HCT116 (cell line): Measurements from ENCODE around the gene ITIH1. TPM values are rescaled to one million over a fixed set of nuclear protein-coding genes. Genes with fewer than 3 reads are reported as not detected.
"Not testable (repeated sequence)": the region's sequence is repeated elsewhere in the genome, so short reads cannot be mapped to it uniquely, and the experiment has no call there.

Source experiments
- ATAC-seq: fragments of 200-7000 bp; cut with Tn5 transposase; 2 replicates; pipeline ENCODE4 v1.9.1; 2020; ENCODE audit warnings: mild to moderate bottlenecking, moderate library complexity
- BruUV-seq: library from RNA; stranded (reverse); fragments of 400-500 nt; replicated peaks from 2 replicates; lab custom pipeline; 2021; lab: Mats Ljungman, UMichigan
- CTCF ChIA-PET: fragments of 300-600 bp; sonication (Branson Sonifier 250); formaldehyde crosslinking; loops from one replicate; lab custom pipeline; 2021; ENCODE audit warnings: antibody characterized with exemption; lab: Charles Lee
- POLR2A ChIA-PET: fragments of 300-600, 350-600 bp; sonication (Branson Sonifier 250); formaldehyde crosslinking; loops from one replicate; lab custom pipeline; 2021; ENCODE audit warnings: antibody characterized with exemption; lab: Charles Lee
- RAD21 ChIA-PET, 2 experiments: fragments of 300-600 bp; sonication (Branson Sonifier 250); formaldehyde crosslinking; loops; one replicate each; lab custom pipeline; 2023; ENCODE audit warnings: low total read pairs in 2 of 2; ENCODE audit not compliant: uncharacterized antibody in 2 of 2, unreplicated experiment in 2 of 2, low non-redundant PET in 1 of 2; lab: Charles Lee
- DNase-seq: peaks from one replicate; pipeline ENCODE4 v3.0.0-alpha.2; 2010; ENCODE audit warnings: low read depth, low spot score
- H2AFZ ChIP-seq: fragments of 200-600 bp; shearing (Covaris generic), sonication (generic); 2 replicates; pipeline ENCODE4 v1.6.1; 2017; ENCODE audit warnings: low read depth, mixed run types, mixed read lengths, antibody characterized with exemption, low read length; ENCODE audit not compliant: poor library complexity, severe bottlenecking
- H3K27ac ChIP-seq: 2 replicates; pipeline ENCODE4 v1.5.1; 2012; ENCODE audit warnings: low read depth, low read length
- H3K27me3 ChIP-seq: fragments of 200-600 bp; sonication (generic); 2 replicates; pipeline ENCODE4 v1.6.1; 2016; ENCODE audit warnings: mixed run types, low read length, mixed read lengths; ENCODE audit not compliant: insufficient read depth
- H3K36me3 ChIP-seq, 2 experiments: fragments of 200-500 bp in 1 of 2; fragments of 200-600 bp in 1 of 2; sonication (Bioruptor generic) in 1 of 2; sonication (generic) in 1 of 2; 2 replicates each; pipeline versions ENCODE4 v1.5.1 to v1.6.1; 2014 to 2016; ENCODE audit warnings: low read length in 2 of 2, inconsistent platforms in 1 of 2, mixed read lengths in 1 of 2, mixed run types in 1 of 2; ENCODE audit not compliant: insufficient read depth in 2 of 2, control insufficient read depth in 1 of 2
- H3K4me1 ChIP-seq, 2 experiments: fragments of 200-600 bp in 1 of 2; sonication (generic) in 1 of 2; 2 replicates each; pipeline versions ENCODE4 v1.5.1 to v1.6.1; 2012 to 2017; ENCODE audit warnings: low read length in 2 of 2, inconsistent platforms in 1 of 2, mild to moderate bottlenecking in 1 of 2, mixed read lengths in 1 of 2, mixed run types in 1 of 2, moderate library complexity in 1 of 2; ENCODE audit not compliant: insufficient read depth in 2 of 2, control insufficient read depth in 1 of 2
- H3K4me2 ChIP-seq: fragments of 200-600 bp; sonication (generic); 2 replicates; pipeline ENCODE4 v1.6.1; 2017; ENCODE audit warnings: mixed run types, low read length, mixed read lengths
- H3K4me3 ChIP-seq, 2 experiments: fragments of 200-600 bp in 1 of 2; sonication (generic) in 1 of 2; replicated peaks in 1 of 2; 2 replicates each; pipeline ENCODE4 v1.5.1; 2011 to 2016; ENCODE audit warnings: low read length in 2 of 2, control low read depth in 1 of 2, low read depth in 1 of 2, mild to moderate bottlenecking in 1 of 2, mixed read lengths in 1 of 2, mixed run types in 1 of 2
- H3K79me2 ChIP-seq: fragments of 200-600 bp; sonication (generic); 2 replicates; pipeline ENCODE4 v1.6.1; 2017; ENCODE audit warnings: mild to moderate bottlenecking, mixed run types, low read length, moderate library complexity, mixed read lengths; ENCODE audit not compliant: insufficient read depth
- H3K9ac ChIP-seq: fragments of 200-600 bp; sonication (generic); 2 replicates; pipeline ENCODE4 v1.6.1; 2016; ENCODE audit warnings: low read length, mixed read lengths
- H3K9me2 ChIP-seq: fragments of 200-600 bp; sonication (generic), shearing (Covaris generic); 2 replicates; pipeline ENCODE4 v1.6.1; 2017; ENCODE audit warnings: mixed run types, mild to moderate bottlenecking, moderate library complexity; ENCODE audit not compliant: insufficient read depth
- H3K9me3 ChIP-seq, 2 experiments: fragments of 200-500 bp in 1 of 2; fragments of 200-600 bp in 1 of 2; sonication (Bioruptor generic) in 1 of 2; sonication (generic) in 1 of 2; 2 replicates each; pipeline ENCODE4 v1.6.1; 2014 to 2017; ENCODE audit warnings: low read length in 2 of 2, mixed read lengths in 2 of 2, inconsistent platforms in 1 of 2, low read depth in 1 of 2, mild to moderate bottlenecking in 1 of 2, mixed run types in 1 of 2, moderate library complexity in 1 of 2; ENCODE audit not compliant: control insufficient read depth in 1 of 2, insufficient read depth in 1 of 2
- H4K20me1 ChIP-seq: fragments of 200-600 bp; sonication (generic), shearing (Covaris generic); 2 replicates; pipeline ENCODE4 v1.6.1; 2017; ENCODE audit warnings: mixed run types, mild to moderate bottlenecking, moderate library complexity; ENCODE audit not compliant: insufficient read depth
- CBX3 ChIP-seq: IDR thresholded peaks from 2 replicates; pipeline ENCODE4 v1.6.1; 2012; ENCODE audit warnings: low read depth
- EGR1 ChIP-seq: IDR thresholded peaks from 2 replicates; pipeline ENCODE4 v1.6.1; 2012; ENCODE audit warnings: low read depth
- ELF1 ChIP-seq: IDR thresholded peaks from 2 replicates; pipeline ENCODE4 v1.6.1; 2012; ENCODE audit warnings: low read depth, borderline replicate concordance
- EZH2phosphoT487 ChIP-seq: fragments of 200-600 bp; IDR thresholded peaks from 2 replicates; pipeline ENCODE4 v1.6.1; 2018; ENCODE audit warnings: antibody characterized with exemption, borderline replicate concordance
- JUND ChIP-seq: IDR thresholded peaks from 2 replicates; pipeline ENCODE4 v1.6.1; 2012
- TCF7L2 ChIP-seq: IDR thresholded peaks from 2 replicates; pipeline ENCODE4 v1.7.0; 2011; ENCODE audit warnings: borderline replicate concordance, inconsistent platforms; ENCODE audit not compliant: insufficient read depth, insufficient read length; ENCODE audit errors: extremely low read depth
- ZBTB33 ChIP-seq: IDR thresholded peaks from 2 replicates; pipeline ENCODE4 v1.6.1; 2011; ENCODE audit warnings: mild to moderate bottlenecking, low read length, moderate library complexity; ENCODE audit not compliant: insufficient replicate concordance; ENCODE audit errors: extremely low read depth
- ZFX ChIP-seq: fragments of 450-650 bp; IDR thresholded peaks from 2 replicates; pipeline ENCODE4 v1.6.1; 2017
- intact Hi-C: fragments of 100-400 bp; cut with micrococcal nuclease; formaldehyde crosslinking; loops from 2 replicates; pipeline ENCODE4 v1.10.0; 2022
- total RNA-seq: library from RNA; stranded (reverse); gene quantifications from one replicate; pipeline ENCODE4 v1.2.1, GENCODE V29; 2021; ENCODE audit not compliant: unreplicated experiment
- TF ChIP-seq, protein P1 (sequence below): IDR thresholded peaks from 2 replicates; pipeline ENCODE4 v1.6.1; 2012

The ITIH1 gene
- total RNA-seq, 1 experiment from 2014 or later, result 0.37 TPM

DNA sequence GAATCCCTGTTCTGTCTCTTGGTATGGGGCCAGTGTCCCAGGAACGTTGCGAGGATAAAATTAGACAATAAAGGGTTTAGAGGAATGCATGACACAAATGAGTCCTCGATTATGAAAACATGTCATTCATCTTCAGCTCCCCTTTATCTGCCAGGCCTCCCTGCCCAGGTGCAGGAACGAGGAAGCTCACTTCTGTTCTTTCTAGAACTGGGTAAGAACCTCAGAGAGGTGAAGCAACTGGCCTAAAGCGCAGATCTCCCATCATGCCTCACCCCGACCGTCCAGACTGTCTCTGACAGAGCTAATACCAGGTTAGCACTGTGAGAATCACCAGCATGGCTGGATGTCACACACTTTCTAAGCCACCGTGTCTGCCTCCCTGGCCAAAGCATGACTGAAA is 1.5 kb upstream of the ITIH1 start (continued):
- no peak for TF ChIP-seq ZFX
- TF ChIP-seq, protein P1, sequence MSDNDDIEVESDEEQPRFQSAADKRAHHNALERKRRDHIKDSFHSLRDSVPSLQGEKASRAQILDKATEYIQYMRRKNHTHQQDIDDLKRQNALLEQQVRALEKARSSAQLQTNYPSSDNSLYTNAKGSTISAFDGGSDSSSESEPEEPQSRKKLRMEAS, result no peak
- TF ChIP-seq EZH2phosphoT487, result no peak
- TF ChIP-seq CBX3, result no peak

DNA sequence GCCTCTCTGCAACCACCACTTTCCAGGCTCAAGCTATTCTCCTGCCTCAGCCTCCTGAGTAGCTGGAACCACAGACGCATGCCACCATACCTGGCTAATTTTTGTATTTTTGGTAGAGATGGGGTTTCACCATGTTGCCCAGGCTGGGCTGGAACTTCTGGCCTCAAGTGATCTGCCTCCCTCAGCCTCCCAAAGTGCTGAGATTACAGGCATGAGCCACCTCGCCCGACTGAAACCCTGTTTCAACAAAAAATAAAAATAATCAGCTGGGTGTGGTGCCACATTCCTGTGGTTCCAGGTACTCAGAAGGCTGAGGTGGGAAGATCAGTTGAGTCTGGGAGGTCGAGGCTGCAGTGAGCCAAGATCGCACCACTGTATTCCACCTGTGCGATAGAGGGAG is 913 bp upstream of the ITIH1 start:
- H3K4me3 ChIP-seq, H3K36me3 ChIP-seq, intact Hi-C loops, H3K9ac ChIP-seq, H3K9me3 ChIP-seq, H3K9me2 ChIP-seq, CTCF ChIA-PET, BruUV-seq, POLR2A ChIA-PET, DNase-seq, H4K20me1 ChIP-seq, ATAC-seq, H3K27ac ChIP-seq, RAD21 ChIA-PET, H3K79me2 ChIP-seq: not testable (repeated sequence)
- peak overlapping the region; percentile 32 for H2AFZ ChIP-seq
- peak overlapping the region; percentile 17; the same call in 1 of the 2 replicates for H3K4me2 ChIP-seq
- peaks cover 2 to 12% of the 10 kb centered on the region in 2 experiments; a peak in 3 of 4 replicates for H3K4me1 ChIP-seq
- H3K27me3 ChIP-seq, result peaks cover 10% of the 10 kb centered on the region; the same call in 1 of the 2 replicates

- H3K9me3 ChIP-seq, result no peaks in the 10 kb centered on the region
- ChIA-PET POLR2A (no interaction called here), CTCF (no interaction called here)
- H2AFZ ChIP-seq, result no peak overlapping the region
- H4K20me1 ChIP-seq, result no peaks in the 10 kb centered on the region
- no peaks in the 10 kb centered on the region for H3K9me2 ChIP-seq
- DNase-seq, result no peak
- no peak overlapping the region for H3K9ac ChIP-seq
- intact Hi-C loops, result no loop called here
- peaks cover 0 to 8% of the 10 kb centered on the region in 2 experiments; a peak in 1 of 4 replicates for H3K4me1 ChIP-seq
- no TSS peak for BruUV-seq
- no peaks in the 10 kb centered on the region for H3K36me3 ChIP-seq
- H3K27ac ChIP-seq, result no peak overlapping the region
- TF ChIP-seq EZH2phosphoT487 (no peak), CBX3 (no peak), ZBTB33 (no peak), EGR1 (no peak), TCF7L2 (no peak), ELF1 (no peak), JUND (no peak), ZFX (no peak)
- TF ChIP-seq, protein P1, result no peak
- TF ChIP-seq, all 23 proteins: peak for 0
- no peaks in the 10 kb centered on the region for H3K79me2 ChIP-seq
- RAD21 ChIA-PET, result no interaction called here
- no peak overlapping the region for H3K4me2 ChIP-seq
- no peak overlapping the region for H3K4me3 ChIP-seq
- ATAC-seq, result no peak
- peaks cover 27% of the 10 kb centered on the region for H3K27me3 ChIP-seq
Measured at GRCh38 chr3:52777959-52778805, 783 bp downstream of the ITIH1 start.
